ENCODE measurements around the gene SLIT1.

The SLIT1 gene

GRCh38 chr10:97080051-97080776 lies 105.5 kb downstream of the SLIT1 start:
- Histone ChIP-seq H4K20me1 (ENCODE audit: low read depth, low read length) (no peaks in the 10 kb centered on the region), H3K4me3 (ENCODE audit: insufficient read depth, low read length, poor library complexity, severe bottlenecking) (no peak overlapping the region), H3K4me2 (ENCODE audit: low read depth, low read length, poor library complexity, severe bottlenecking) (no peak overlapping the region), H3K9me3 (ENCODE audit: insufficient read depth, low read length) (no peaks in the 10 kb centered on the region), H3K9ac (ENCODE audit: low read length) (no peak overlapping the region), H3K9me2 (replicated peaks; ENCODE audit: insufficient read depth, low read length) (no peaks in the 10 kb centered on the region), H3F3A (ENCODE audit: insufficient read depth) (no peaks in the 10 kb centered on the region), H3K27ac (ENCODE audit: low read depth, low read length) (no peak overlapping the region), H3K27me3 (ENCODE audit: low read length) (no peaks in the 10 kb centered on the region), H3K79me2 (ENCODE audit: insufficient read depth, low read length) (no peaks in the 10 kb centered on the region), H2AFZ (ENCODE audit: low read depth, low read length, severe bottlenecking) (no peak overlapping the region), H3K36me3 (ENCODE audit: low read length) (no peaks in the 10 kb centered on the region)
- TF ChIP-seq CTCF (IDR thresholded peaks at IDR 0.05; ENCODE audit: insufficient read depth, low read length, poor library complexity, severe bottlenecking), result no peak
- TF ChIP-seq EZH2phosphoT487 (conservative IDR thresholded peaks at IDR 0.05; ENCODE audit: low read length), result no peak

- Histone ChIP-seq H3K9me3 (ENCODE audit: insufficient read depth, low read length) (no peaks in the 10 kb centered on the region), H3K27me3 (ENCODE audit: low read length) (no peaks in the 10 kb centered on the region), H3K36me3 (ENCODE audit: low read length) (no peaks in the 10 kb centered on the region), H2AFZ (ENCODE audit: low read depth, low read length, severe bottlenecking) (no peak overlapping the region), H3K4me2 (ENCODE audit: low read depth, low read length, poor library complexity, severe bottlenecking) (no peak overlapping the region), H4K20me1 (ENCODE audit: low read depth, low read length) (no peaks in the 10 kb centered on the region), H3K79me2 (ENCODE audit: insufficient read depth, low read length) (no peaks in the 10 kb centered on the region), H3K27ac (ENCODE audit: low read depth, low read length) (no peak overlapping the region), H3K9ac (ENCODE audit: low read length) (no peak overlapping the region), H3K4me3 (ENCODE audit: insufficient read depth, low read length, poor library complexity, severe bottlenecking) (no peak overlapping the region), H3F3A (ENCODE audit: insufficient read depth) (no peaks in the 10 kb centered on the region), H3K9me2 (replicated peaks; ENCODE audit: insufficient read depth, low read length) (no peaks in the 10 kb centered on the region)
- TF ChIP-seq EZH2phosphoT487 (conservative IDR thresholded peaks at IDR 0.05; ENCODE audit: low read length), result no peak
- no peak for TF ChIP-seq CTCF (IDR thresholded peaks at IDR 0.05; ENCODE audit: insufficient read depth, low read length, poor library complexity, severe bottlenecking)
Observed at GRCh38 chr10:97079448-97079847, 106.3 kb downstream of the SLIT1 start.

DNA sequence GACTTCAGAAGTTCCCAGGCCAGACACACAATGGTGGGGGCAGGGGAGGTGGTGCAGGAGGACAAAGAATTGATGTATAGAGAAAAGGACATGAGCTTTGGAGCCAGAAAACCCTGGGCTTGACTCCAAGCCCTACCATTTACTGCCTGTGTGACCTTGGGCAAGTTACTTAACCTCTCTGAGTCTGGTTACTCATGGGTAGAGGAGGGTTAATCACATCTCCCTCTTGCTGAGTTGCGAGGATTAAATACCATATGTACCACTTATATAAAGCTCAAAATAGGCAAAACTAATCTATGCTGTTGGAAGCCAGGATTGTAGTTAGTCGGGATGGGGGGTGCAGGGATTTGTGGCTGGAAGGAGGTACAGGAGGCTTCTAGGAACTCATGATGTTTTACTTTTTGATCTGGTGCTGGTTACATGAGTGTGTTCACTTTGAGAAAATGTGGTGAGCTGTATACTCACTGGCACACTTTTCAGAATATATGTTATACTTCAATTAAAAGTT lies 106.8 kb downstream of the SLIT1 start:
- H2AFZ ChIP-seq (ENCODE audit: low read depth, low read length, severe bottlenecking), result no peak overlapping the region
- TF ChIP-seq CTCF (IDR thresholded peaks at IDR 0.05; ENCODE audit: insufficient read depth, low read length, poor library complexity, severe bottlenecking) (no peak), EZH2phosphoT487 (conservative IDR thresholded peaks at IDR 0.05; ENCODE audit: low read length) (no peak)
- H3F3A ChIP-seq (ENCODE audit: insufficient read depth), result no peaks in the 10 kb centered on the region
- H3K9ac ChIP-seq (ENCODE audit: low read length), result no peak overlapping the region
- H3K4me3 ChIP-seq (ENCODE audit: insufficient read depth, low read length, poor library complexity, severe bottlenecking), result no peak overlapping the region
- H3K9me2 ChIP-seq (replicated peaks; ENCODE audit: insufficient read depth, low read length), result no peaks in the 10 kb centered on the region
- no peaks in the 10 kb centered on the region for H3K9me3 ChIP-seq (ENCODE audit: insufficient read depth, low read length)
- H3K4me2 ChIP-seq (ENCODE audit: low read depth, low read length, poor library complexity, severe bottlenecking), result no peak overlapping the region
- no peaks in the 10 kb centered on the region for H3K27me3 ChIP-seq (ENCODE audit: low read length)
- no peaks in the 10 kb centered on the region for H3K36me3 ChIP-seq (ENCODE audit: low read length)
- H3K27ac ChIP-seq (ENCODE audit: low read depth, low read length), result no peak overlapping the region
- no peaks in the 10 kb centered on the region for H3K79me2 ChIP-seq (ENCODE audit: insufficient read depth, low read length)
- no peaks in the 10 kb centered on the region for H4K20me1 ChIP-seq (ENCODE audit: low read depth, low read length)

Measured in SU-DHL-6 (cell line).